HG03159 (cell line): ENCODE results near the gene CLPSL2.

Experiments used
- ATAC-seq: cut with Tn5 transposase; IDR thresholded peaks from one replicate; pipeline ENCODE4 v1.9.1; 2021; ENCODE audit warnings: mild to moderate bottlenecking, moderate library complexity; ENCODE audit not compliant: unreplicated experiment

The CLPSL2 gene

DNA sequence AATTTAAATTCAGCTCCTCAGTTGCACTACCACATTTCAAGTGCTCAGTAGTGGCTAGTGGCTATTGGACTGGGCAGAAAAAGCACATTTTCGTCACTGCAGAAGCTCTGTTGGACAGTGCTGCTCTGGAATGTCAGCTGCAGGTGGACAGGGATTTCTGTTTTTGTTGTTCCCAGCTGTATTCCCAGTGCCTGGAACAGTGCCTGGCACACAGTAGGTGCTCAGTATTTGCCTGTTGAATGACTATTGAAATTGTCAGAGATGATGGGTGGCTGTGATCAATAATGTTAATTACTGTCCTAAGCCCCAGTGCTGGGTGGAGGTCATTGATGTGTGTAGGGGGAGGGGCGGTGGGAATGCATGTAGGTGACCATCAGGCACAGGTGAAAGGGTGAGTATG, 9.9 kb downstream of the CLPSL2 start:
- ATAC-seq = no peak

DNA sequence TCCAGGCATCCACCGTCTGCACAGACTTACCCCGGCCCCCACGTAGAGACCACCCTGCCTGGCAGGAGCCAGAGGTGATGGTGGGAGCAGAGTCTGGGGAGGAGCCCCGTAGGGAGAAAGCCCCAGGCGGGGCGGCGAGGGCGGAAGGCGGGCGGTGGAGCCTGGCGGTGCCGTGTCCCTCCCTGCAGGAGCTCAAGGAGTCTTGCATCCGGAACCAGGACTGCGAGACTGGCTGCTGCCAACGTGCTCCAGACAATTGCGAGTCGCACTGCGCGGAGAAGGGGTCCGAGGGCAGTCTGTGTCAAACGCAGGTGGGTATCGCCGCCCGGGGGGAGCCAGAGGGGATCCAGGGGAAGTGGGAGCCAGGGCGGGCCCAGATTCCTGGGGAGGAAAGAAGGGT, 10.4 kb downstream of the CLPSL2 start:
- ATAC-seq = no peak

DNA sequence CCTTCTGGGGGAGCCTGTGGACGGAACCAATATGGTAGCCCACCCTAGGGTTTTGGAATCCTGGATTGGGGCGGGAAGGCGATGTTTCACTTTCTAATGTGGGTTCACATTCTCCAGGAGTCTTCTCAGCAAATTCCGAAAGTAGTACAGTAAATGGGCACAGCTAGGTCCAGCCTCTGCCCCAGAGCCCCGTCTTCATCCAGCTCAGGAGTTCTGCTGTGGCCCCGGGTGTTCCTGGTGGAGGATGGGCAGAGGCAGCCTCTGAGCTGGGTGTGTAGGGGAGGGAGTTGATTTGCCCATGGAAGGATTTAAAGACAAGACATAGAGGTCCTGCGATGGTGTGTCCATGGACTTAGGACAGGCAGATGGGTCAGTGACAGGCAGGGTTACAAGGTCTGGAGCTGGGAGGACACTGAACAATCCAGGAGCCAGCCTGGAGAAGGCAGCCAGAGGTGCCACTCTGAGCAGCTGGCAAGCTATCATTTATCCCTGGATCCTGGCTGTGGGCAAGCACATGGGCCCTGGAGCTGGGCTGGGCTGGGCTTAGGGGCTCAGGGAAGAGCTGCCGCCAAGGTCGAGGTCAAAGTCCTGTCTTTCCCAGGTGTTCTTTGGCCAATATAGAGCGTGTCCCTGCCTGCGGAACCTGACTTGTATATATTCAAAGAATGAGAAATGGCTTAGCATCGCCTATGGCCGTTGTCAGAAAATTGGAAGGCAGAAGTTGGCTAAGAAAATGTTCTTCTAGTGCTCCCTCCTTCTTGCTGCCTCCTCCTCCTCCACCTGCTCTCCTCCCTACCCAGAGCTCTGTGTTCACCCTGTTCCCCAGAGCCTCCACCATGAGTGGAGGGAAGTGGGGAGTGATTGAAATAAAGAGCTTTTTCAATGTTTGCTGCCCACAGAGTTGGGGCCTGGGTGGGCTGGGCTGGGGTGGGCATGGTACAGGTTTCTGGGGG, 11.1 kb downstream of the CLPSL2 start:
- no peak for ATAC-seq

DNA sequence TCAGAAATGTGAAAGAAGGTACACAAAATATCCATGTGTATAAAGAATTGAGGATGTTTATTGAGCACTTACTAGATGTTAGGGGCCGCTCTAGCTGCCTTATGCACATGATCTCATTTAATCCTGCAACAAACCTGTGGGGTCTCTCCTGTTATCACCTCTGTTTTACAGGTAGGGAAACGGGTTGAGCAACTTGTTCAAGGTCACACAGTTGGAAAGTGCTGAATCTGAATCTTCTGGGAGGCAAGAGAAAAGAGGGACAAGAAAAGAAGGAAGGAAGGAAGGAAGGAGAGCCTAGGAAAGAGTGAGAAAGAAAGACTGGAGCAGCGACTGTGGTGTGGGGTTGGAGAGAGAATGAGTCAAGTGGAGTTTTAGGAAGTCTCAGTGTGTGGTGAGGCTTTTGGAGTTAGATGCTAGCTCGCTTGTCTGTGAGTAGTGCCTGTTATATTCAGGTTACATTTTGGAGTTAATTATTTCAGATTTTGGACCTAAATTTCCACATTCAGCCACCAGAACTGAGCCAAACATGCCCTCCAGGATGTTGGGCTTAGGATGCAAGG, 12.1 kb downstream of the CLPSL2 start:
- ATAC-seq = no peak

DNA sequence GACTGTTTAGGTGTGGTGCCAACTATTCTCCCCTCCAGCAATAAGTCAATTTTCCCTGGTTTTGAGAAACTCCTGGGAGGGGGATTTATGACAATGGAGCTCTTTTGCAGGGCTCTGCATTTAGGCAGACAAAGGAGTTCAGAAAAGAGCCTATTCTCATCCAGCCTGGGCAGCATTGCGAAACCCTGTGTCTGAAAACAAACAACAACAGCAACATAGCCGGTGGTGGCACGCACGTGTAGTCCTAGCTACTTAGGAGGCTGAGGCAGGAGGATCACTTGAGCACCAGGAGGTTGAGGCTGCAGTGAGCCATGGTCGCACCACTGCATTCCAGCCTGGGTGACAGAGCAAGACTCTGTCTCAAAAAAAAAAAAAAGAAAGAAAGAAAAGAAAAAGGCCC, 14.3 kb downstream of the CLPSL2 start:
- ATAC-seq = no peak

DNA sequence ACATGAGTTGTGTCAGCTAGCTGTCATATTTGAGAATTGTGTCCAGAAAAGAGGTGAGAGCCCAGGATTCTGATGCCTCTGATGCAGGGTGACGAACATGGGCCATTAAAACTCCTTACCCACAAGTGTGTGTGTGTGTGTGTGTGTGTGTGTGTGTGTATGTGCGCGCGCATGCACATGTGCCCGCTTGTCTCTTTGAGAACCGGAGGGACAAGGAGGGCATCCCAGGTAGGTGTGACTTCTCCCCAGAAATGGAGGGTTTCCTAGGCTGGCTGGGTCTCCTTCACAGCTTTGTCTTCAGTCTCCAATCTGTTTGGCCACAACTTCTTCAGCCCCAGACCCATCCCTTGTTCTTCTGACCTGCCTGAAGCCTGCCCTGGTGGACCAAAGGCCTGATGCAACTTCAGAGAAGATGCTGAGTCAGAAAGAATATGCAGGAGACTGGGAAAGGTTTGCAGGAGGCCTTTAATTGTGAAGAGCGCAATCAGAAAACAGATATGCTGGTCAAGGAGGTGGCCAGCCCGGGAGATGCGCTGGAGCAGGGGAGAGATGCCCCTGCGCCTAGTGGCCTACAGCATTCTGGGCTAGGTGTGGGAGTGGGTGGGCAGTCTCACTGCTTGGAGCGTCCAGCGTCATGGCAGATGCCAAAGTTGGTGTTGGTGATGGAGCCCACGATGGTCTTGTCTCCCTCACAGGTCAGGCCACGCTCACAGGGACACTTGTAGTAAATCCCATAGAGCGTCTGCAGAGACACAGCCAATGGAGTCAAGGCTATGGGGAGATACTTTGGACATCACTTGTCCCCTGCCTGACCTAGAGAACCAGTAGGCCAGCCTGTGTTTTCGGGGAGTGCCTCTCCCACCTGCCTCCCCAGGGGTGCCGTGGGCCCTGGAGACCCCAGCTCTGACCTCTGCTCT, 18.4 kb downstream of the CLPSL2 start:
- no peak for ATAC-seq

DNA sequence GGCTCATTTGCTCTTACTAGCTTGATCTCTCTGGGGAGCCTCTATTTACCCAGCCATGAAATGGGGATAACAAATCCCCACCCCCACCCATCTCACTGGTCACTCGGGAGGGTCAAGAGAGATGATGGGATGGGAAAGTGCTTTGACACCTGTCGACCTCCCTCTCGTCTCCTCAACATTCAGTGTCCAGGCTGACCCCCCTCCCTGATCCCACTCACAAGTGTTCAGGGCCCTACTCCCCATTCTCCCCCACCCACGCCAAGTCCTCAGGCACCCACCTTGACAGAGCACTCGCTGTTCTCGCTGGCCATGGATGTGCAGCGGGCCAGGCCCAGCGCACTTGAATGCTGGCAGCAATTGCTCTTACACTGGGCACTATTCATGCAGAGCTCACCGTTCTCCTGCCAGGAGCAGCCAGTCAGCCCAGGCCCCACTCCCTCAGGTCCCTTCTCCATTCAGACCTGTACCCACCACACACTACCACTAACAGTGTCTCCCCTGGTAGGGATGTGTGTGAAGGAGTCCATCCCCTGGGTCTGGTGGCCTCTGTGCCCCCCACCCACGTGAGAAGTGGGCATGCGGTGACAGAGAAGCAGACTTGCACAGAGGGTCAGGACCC, 19.2 kb downstream of the CLPSL2 start:
- no peak for ATAC-seq

DNA sequence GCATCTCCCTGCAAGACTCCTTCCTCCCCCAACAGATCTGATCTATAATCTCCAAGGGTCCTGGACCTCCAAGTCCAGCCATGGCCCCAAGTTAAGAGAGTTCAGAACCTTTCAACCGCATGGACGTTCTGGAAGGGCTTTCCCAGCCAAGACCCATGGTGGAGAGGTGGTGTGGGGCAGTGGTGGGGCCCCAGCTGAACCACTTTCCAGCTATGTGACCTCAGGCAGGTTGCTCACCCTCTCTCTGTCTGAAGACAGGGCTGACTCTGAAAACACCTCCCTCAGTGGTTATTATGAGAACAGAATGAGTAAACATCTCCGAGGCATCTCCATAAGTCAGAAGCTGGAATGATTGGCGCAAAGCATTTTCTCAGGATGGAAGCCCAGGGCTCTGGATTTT, 19.8 kb downstream of the CLPSL2 start:
- no peak for ATAC-seq

DNA sequence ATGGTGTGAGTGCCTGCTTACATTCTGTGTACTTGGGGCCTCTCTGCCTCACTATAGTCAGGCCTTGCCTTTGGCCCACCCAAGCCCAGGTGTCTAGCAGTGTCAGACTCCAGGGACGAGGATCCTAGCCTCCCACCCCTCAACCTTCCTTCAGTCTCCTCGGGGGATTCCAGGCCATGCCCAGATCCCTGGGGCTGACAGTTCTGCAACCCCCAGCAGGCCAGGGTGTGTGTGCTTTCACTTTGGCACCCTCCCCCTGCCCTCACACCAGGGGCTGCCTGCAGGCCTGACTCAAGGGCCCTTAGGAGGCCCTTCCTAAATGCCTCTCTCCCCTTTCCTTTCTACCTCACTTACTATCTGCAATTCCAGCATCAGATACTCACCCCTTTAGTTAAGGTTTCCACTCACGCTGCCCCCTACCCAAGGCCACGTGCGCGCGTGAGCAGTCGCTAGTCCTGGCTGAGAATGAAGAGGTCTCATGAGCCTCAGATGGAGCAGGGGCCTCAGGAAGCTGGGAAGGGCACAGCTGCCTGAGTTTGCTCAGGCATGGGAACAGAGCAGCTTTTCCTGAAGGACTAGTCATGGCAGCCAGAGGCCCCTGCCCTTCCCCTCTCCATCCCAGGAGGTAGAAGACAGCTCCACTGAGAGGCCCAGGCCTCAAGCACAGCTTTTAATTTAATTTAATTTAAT, 21.6 kb downstream of the CLPSL2 start:
- no peak for ATAC-seq

DNA sequence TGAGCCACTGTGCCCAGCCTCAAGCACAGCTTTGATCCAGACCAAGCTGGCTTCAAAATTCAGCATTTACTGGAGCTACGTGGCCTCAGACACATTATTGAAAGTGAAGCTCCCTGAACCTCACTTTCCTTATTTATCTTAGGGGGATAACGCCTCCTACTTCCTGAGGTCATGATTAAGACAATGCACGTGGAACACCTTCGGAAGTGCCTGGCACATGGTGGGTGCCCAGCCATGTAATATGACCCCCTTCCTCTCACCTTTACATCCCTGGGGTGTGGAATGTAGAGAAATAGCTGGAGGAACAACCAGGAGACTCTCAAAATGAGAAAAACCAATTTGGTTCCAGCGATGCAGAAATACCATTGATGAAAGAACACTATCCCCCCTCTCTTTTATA, 22.3 kb downstream of the CLPSL2 start:
- no peak for ATAC-seq

DNA sequence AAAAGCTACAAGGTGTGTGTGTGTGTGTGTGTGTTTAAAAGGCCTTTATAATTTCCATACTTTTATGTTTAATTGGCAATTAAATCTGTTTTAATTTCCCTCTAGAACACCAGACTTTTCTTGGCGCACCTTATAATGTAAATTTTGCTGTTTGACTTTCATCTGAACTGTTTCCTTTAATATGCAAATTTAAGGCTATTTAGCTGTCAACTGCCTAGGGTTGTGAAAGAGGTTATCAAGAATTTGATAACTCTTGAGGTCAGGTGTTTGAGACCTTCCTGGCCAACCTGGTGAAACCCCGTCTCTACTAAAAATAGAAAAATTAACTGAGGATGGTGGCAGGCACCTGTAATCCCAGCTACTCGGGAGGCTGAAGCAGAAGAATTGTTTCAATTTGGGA, 24.8 kb downstream of the CLPSL2 start:
- ATAC-seq = no peak

DNA sequence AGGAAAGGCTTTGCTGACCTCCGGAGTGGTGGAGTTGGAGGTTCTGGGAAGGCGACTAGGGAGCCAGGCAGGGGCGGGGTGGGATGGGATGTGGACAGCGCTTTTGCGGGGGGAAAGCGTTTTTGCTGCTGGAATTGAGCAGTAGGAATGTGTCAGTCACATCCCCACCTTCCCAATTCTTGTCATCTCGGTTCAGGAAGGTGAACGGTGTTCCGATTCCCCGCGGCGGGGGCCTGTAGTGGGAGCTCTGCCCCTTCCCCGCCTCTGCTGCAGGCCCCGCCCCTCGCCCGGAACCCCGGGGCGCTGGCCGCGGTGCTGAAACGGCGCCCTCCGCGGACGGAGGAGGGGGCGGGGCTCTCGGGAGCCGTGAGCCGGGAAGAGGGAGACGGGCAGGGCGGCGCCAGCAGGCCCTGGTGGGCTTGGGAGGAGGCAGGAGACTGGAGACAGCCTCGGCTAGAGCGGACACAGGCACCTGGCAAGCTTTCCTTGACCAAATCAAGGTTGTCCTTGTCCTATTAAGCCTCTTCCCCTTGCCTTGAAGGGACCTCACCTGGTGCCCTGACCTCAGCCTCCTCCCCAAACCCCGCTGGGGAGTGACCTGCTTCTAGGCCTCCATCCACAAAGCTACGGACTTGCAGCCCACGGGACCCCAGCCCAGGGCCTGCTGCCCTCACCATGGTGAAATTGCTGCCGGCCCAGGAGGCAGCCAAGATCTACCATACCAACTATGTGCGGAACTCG, 28.8 kb downstream of the CLPSL2 start, which contains the start of gene LHFPL5:
LHFPL5 (plus strand) TSS at position 357 of the 741 bp plus-strand sequence; CDS start at position 676, 319 bp downstream.
- no peak for ATAC-seq

DNA sequence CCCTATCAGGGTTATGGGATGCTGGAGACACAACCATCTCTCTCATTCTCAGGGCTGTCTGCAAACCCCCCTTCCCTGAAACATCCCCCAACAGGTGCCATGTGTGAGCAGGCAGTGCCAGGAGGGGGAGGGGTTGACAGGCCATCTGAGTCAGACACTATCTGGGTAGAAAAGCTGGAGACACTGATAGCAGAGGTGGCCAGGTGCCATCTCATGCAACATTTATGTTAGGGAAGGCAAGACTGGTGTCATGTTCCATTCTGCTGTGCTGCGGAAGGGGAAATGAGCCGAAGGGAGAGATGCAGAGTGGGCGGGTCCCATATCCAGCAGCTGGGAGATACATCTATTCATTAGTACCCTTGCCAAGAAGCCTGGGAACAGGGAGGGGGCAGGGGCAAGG, 32.3 kb downstream of the CLPSL2 start:
- no peak for ATAC-seq

DNA sequence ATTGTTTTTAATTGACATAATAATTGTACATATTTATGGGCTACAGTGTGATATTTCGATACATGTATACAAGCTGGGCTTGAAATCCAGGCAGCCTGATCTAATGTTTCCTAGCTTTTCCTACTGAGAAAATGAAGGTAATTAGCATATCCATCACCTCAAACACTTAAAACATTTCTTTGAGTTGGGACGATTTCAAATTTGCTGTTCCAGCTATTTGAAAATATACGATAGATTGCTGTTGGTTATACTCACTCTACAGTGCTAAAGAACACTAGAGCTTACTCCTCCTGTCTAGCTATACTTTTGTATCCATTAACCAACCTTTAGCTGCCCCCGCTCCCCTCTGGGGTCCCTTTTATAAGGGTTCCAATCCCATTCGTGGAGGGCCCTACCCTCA, 33.4 kb downstream of the CLPSL2 start:
- no peak for ATAC-seq

DNA sequence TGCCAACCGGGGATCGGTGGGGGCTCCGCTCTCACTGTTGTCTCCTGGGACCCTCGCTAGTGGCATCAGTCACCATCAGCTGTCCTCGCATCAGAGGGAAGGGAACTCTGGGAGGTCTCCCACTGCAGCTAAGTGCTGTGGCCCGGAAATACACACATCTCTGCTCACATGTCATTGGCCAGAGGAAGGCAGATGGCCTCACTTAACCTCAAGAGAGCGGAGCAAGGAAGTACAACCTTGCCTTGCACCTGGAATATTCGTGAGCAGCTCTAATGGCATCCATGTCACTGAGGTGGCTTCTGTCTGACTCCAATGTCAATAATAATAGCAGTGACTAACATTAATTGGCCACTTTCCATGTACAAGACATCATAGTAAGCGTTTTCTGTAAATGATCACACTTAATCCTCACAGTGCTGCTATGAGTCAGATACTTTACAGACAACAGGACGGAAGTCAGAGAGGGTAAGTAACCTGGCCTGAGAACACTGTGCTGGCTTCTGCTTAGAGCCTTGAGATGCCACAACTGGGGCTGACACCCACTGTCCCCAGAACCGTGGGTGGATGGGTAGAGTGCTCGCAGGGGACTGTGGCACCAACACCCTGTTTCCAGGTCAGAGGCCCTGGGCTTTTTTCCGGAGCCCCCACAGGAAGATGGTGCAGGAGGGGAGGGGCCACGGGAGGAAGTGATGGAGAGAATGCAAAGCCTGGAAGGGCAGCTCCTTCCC, 34.7 kb downstream of the CLPSL2 start:
- no peak for ATAC-seq

DNA sequence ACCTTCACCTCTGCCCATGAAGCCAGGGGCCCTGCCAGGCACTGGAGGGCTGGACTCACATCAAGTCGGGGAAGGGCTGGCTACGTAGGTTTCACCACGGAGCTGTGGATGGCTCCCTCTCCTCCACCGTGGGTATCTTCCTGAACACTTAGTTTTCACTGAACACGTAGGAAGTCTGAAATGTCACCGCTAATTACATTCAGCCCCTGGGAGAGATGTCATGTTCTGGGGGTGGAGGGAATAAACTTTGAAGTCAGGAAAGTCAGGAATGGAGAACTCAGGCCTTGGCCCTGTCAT, 35.2 kb downstream of the CLPSL2 start:
- ATAC-seq = no peak

DNA sequence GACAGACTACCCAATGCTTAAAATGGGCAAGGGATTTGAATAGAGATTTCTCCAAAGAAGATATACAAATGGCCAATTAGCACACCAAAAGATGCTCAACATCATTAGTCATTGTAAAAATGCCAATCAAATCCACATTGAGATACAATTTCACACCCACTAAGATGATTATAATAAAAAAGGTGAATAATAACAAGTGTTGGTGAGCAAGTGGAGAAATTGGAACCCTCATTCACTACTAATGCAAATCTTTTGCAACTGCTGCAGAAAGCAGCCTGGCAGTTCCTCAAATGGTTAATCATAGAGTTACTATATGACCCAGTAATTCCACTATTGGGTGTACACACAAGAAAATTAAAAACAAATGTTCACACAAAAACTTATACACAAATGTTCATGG, 41.1 kb downstream of the CLPSL2 start:
- ATAC-seq = no peak

DNA sequence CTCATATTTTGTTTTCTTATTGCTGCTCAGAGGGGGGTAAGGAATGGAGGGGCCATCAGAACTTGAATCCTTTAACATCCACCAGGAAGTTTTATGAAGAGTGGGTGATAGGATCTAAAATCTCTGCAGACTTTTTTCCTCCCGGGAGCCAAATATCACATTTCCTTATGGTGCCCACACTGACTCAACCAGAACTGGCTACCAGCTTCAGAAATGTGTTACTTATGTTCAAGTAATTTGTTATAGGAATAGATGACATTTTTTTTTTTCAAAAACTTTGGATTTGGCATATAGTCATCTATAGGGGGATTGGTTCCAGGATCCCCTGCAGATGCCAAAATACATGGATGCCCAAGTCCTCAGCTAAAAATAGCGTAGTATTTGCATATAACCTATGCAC, 47.2 kb downstream of the CLPSL2 start:
- no peak for ATAC-seq

DNA sequence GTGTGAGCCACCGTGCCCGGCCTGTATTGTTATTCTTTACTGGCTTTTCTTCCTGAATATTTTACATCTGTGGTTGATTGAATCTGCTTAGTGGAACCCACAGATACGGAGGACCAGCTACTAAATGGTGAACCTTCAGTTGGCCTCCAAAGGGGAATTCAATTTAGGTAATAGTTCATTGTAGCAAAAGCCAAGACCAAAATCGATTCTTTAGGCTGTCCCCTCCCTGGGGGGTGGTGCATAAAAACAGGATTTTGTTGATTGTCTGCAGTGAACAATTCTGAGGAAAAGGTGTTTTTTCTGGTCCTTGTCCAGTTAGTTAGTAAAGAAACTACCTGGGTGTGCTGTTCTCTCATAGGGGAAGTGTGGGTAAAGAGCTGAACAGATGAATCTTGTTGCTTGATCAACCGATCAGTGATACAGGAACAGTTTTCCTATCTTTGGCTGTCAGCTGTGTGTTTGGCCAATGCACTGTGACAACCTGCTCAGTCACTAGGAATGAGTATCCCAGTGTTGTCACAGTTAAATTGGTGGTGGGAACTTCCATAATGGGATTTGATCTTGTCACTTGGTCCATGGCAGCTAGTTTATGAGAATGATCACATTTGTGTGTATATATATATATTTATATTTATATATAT, 48.3 kb downstream of the CLPSL2 start:
- ATAC-seq = no peak
